ENCODE results near the gene PHLDB2. TPM values are rescaled to one million over a fixed set of nuclear protein-coding genes. Genes with fewer than 3 reads are reported as not detected.

Gene PHLDB2
- total and polyA plus RNA-seq, 2 of the 8 experiments (the other 6 are each of a cell fraction or from before 2014, with no cell fraction given), result 5.8 to 22.6 TPM

GRCh38 chr3:111848283-111848682 is 10.8 kb upstream of the PHLDB2 start (continued):
- TF ChIP-seq CHD1 (IDR thresholded peaks at IDR 0.05; ENCODE audit: low read depth, low read length), result no peak
- TF ChIP-seq TCF12 (IDR thresholded peaks at IDR 0.05; ENCODE audit: low read depth, low read length), result no peak
- no peak for TF ChIP-seq HDAC2 (IDR thresholded peaks at IDR 0.05; ENCODE audit: borderline replicate concordance in 1 of 2, low read depth in 2 of 2, low read length in 2 of 2)
- no peak for TF ChIP-seq YY1 (IDR thresholded peaks at IDR 0.05; ENCODE audit: low read depth, low read length)
- TF ChIP-seq BRCA1 (IDR thresholded peaks at IDR 0.05; ENCODE audit: low read depth, low read length), result no peak

Data from H1 (cell line).